T-helper 2 cell treated with Interferon-gamma antibody and Interleukin-4, amounts not matched to agents 5 μg/mL and 100 μg/mL, for 36 hours (primary cell): Measurements from ENCODE around the gene DDX46.
"Not testable (repeated sequence)": the region's sequence is repeated elsewhere in the genome, so short reads cannot be mapped to it uniquely, and the experiment has no call there.

Experiments used
- DNase-seq: peaks from one replicate; pipeline ENCODE4 v3.0.0; 2021; ENCODE audit warnings: low spot score
- H3K27ac Mint-ChIP-seq: one replicate; pipeline ENCODE4 v1.8.0; 2021; ENCODE audit warnings: mild to moderate bottlenecking, mixed read lengths
- H3K27me3 Mint-ChIP-seq: one replicate; pipeline ENCODE4 v1.8.0; 2021; ENCODE audit warnings: low read depth, mixed read lengths
- H3K36me3 Mint-ChIP-seq: one replicate; pipeline ENCODE4 v1.8.0; 2021; ENCODE audit warnings: low read depth, mixed read lengths
- H3K4me1 Mint-ChIP-seq: one replicate; pipeline ENCODE4 v1.8.0; 2021; ENCODE audit warnings: low read depth, mixed read lengths
- H3K4me3 Mint-ChIP-seq: one replicate; pipeline ENCODE4 v1.8.0; 2022; ENCODE audit warnings: mild to moderate bottlenecking, moderate library complexity, mixed read lengths
- H3K9me3 Mint-ChIP-seq: one replicate; pipeline ENCODE4 v1.8.0; 2021; ENCODE audit warnings: mixed read lengths

The DDX46 gene

GRCh38 chr5:134840811-134841210, 82.2 kb downstream of the DDX46 start:
- peaks cover 19% of the 10 kb centered on the region for H3K36me3 Mint-ChIP-seq
- H3K9me3 Mint-ChIP-seq, result no peaks in the 10 kb centered on the region
- no peak overlapping the region for H3K4me3 Mint-ChIP-seq
- DNase-seq, result no peak
- peaks cover 12% of the 10 kb centered on the region for H3K4me1 Mint-ChIP-seq
- no peak overlapping the region for H3K27ac Mint-ChIP-seq
- no peaks in the 10 kb centered on the region for H3K27me3 Mint-ChIP-seq

GRCh38 chr5:134844252-134844651, 85.7 kb downstream of the DDX46 start:
- peaks cover 15% of the 10 kb centered on the region for H3K36me3 Mint-ChIP-seq
- no peak for DNase-seq
- H3K27me3 Mint-ChIP-seq, result no peaks in the 10 kb centered on the region
- peaks cover 16% of the 10 kb centered on the region for H3K4me1 Mint-ChIP-seq
- H3K9me3 Mint-ChIP-seq, result no peaks in the 10 kb centered on the region
- H3K27ac Mint-ChIP-seq, result peak overlapping the region; percentile 31
- H3K4me3 Mint-ChIP-seq, result no peak overlapping the region

GRCh38 chr5:134845335-134845851, 86.8 kb downstream of the DDX46 start:
- Mint-ChIP-seq H3K27me3 (no peaks in the 10 kb centered on the region), H3K9me3 (no peaks in the 10 kb centered on the region), H3K4me3 (peak overlapping the region; percentile 95), H3K36me3 (peaks cover 16% of the 10 kb centered on the region), H3K4me1 (peaks cover 16% of the 10 kb centered on the region), H3K27ac (peak overlapping the region; percentile 91)
- DNase-seq, result no peak

GRCh38 chr5:134845852-134846640, 87.5 kb downstream of the DDX46 start, which contains the start of gene C5orf24:
Gene C5orf24 (plus strand): TSS chr5:134845968. CDS start chr5:134854901, 8,933 bp downstream.
- peaks cover 16% of the 10 kb centered on the region for H3K36me3 Mint-ChIP-seq
- peak within 1 kb of the TSS; percentile 95 for H3K4me3 Mint-ChIP-seq
- peak; percentile 92 for DNase-seq
- peak within 1 kb of the TSS; percentile 91 for H3K27ac Mint-ChIP-seq
- no peaks in the 10 kb centered on the region for H3K9me3 Mint-ChIP-seq
- H3K4me1 Mint-ChIP-seq, result peaks cover 17% of the 10 kb centered on the region
- H3K27me3 Mint-ChIP-seq, result no peaks in the 10 kb centered on the region

GRCh38 chr5:134846641-134846960, 88.0 kb downstream of the DDX46 start:
- Mint-ChIP-seq H3K36me3 (peaks cover 18% of the 10 kb centered on the region), H3K27me3 (no peaks in the 10 kb centered on the region), H3K4me3 (peak overlapping the region; percentile 95), H3K9me3 (no peaks in the 10 kb centered on the region), H3K4me1 (peaks cover 22% of the 10 kb centered on the region), H3K27ac (peak overlapping the region; percentile 91)
- peak; percentile 30 for DNase-seq

GRCh38 chr5:134849434-134849933, 90.9 kb downstream of the DDX46 start:
- not testable (repeated sequence) for H3K27me3 Mint-ChIP-seq, DNase-seq, H3K27ac Mint-ChIP-seq, H3K4me3 Mint-ChIP-seq, H3K9me3 Mint-ChIP-seq
- H3K36me3 Mint-ChIP-seq, result peaks cover 25% of the 10 kb centered on the region
- H3K4me1 Mint-ChIP-seq, result peaks cover 24% of the 10 kb centered on the region

- Mint-ChIP-seq H3K4me3 (no peak overlapping the region), H3K27me3 (no peaks in the 10 kb centered on the region), H3K36me3 (peaks cover 34% of the 10 kb centered on the region), H3K9me3 (no peaks in the 10 kb centered on the region), H3K27ac (no peak overlapping the region), H3K4me1 (peaks cover 19% of the 10 kb centered on the region)
- no peak for DNase-seq
Observed at GRCh38 chr5:134851307-134851923, 92.8 kb downstream of the DDX46 start.

GRCh38 chr5:134856465-134856864, 97.9 kb downstream of the DDX46 start:
- H3K27me3 Mint-ChIP-seq, H3K27ac Mint-ChIP-seq, H3K4me3 Mint-ChIP-seq, DNase-seq, H3K9me3 Mint-ChIP-seq: not testable (repeated sequence)
- peaks cover 41% of the 10 kb centered on the region for H3K36me3 Mint-ChIP-seq
- H3K4me1 Mint-ChIP-seq, result peaks cover 12% of the 10 kb centered on the region

- Mint-ChIP-seq H3K9me3 (no peaks in the 10 kb centered on the region), H3K27me3 (no peaks in the 10 kb centered on the region), H3K36me3 (peaks cover 35% of the 10 kb centered on the region), H3K4me3 (no peak overlapping the region), H3K4me1 (peaks cover 7% of the 10 kb centered on the region), H3K27ac (no peak overlapping the region)
- DNase-seq, result no peak
Observed at GRCh38 chr5:134857401-134857800, 98.8 kb downstream of the DDX46 start.

- H3K4me1 Mint-ChIP-seq, result no peaks in the 10 kb centered on the region
- no peaks in the 10 kb centered on the region for H3K27me3 Mint-ChIP-seq
- DNase-seq, result no peak
- peaks cover 13% of the 10 kb centered on the region for H3K36me3 Mint-ChIP-seq
- no peak overlapping the region for H3K4me3 Mint-ChIP-seq
- H3K27ac Mint-ChIP-seq, result no peak overlapping the region
- H3K9me3 Mint-ChIP-seq, result no peaks in the 10 kb centered on the region
Observed at GRCh38 chr5:134864707-134865106, 106.1 kb downstream of the DDX46 start.

GRCh38 chr5:134873494-134873893, 114.9 kb downstream of the DDX46 start:
- Mint-ChIP-seq H3K36me3 (peaks cover 19% of the 10 kb centered on the region), H3K27me3 (no peaks in the 10 kb centered on the region), H3K27ac (peak overlapping the region; percentile 99), H3K9me3 (no peaks in the 10 kb centered on the region), H3K4me1 (peaks cover 28% of the 10 kb centered on the region), H3K4me3 (peak overlapping the region; percentile 98)
- DNase-seq, result no peak

- H3K4me3 Mint-ChIP-seq, result peak within 1 kb of the TSS; percentile 98
- H3K27ac Mint-ChIP-seq, result peak within 1 kb of the TSS; percentile 99
- H3K27me3 Mint-ChIP-seq, result no peaks in the 10 kb centered on the region
- H3K36me3 Mint-ChIP-seq, result peaks cover 22% of the 10 kb centered on the region
- no peaks in the 10 kb centered on the region for H3K9me3 Mint-ChIP-seq
- peak; percentile 85 for DNase-seq
- peaks cover 33% of the 10 kb centered on the region for H3K4me1 Mint-ChIP-seq
Observed at GRCh38 chr5:134873987-134874830, 115.6 kb downstream of the DDX46 start, which contains the start of gene TXNDC15. Gene TXNDC15 (plus strand): TSS chr5:134874371. CDS start chr5:134874428, 57 bp downstream.

- peak; percentile 39 for DNase-seq
- Mint-ChIP-seq H3K27ac (peak overlapping the region; percentile 99), H3K27me3 (no peaks in the 10 kb centered on the region), H3K4me1 (peaks cover 39% of the 10 kb centered on the region), H3K36me3 (peaks cover 28% of the 10 kb centered on the region), H3K9me3 (no peaks in the 10 kb centered on the region), H3K4me3 (peak overlapping the region; percentile 98)
Observed at GRCh38 chr5:134874831-134875655, 116.5 kb downstream of the DDX46 start.
